Bronchial smooth muscle cell (primary cell): Measurements from ENCODE around the gene ANP32D. TPM values are rescaled to one million over a fixed set of nuclear protein-coding genes. Genes with fewer than 3 reads are reported as not detected.

Experiments used
- total RNA-seq: library from RNA; depleted of rRNA; stranded (reverse); fragments of >200 nt; gene quantifications from 2 replicates; pipeline ENCODE4 v1.2.1, GENCODE V29; 2014

The ANP32D gene
- not detected in 2 replicates for total RNA-seq

GRCh38 chr12:48472259-48472658 lies at the start of gene ANP32D:
Gene ANP32D, plus strand, starts transcription at chr12:48472559. Its CDS starts 106 bp downstream, at chr12:48472665.

GRCh38 chr12:48482198-48482597 lies 9.8 kb downstream of the ANP32D start, which contains the start of gene C12orf54:
Gene C12orf54, plus strand, starts transcription at chr12:48482498. Its CDS starts 799 bp downstream, at chr12:48483297.

Other genes starting within 250 kb of the ANP32D start
- gene ZNF641, start 121.6 kb upstream of the ANP32D start, total RNA-seq, result 4.8 and 5.8 TPM in 2 replicates
- not detected in 2 replicates for gene C12orf54, start 9.9 kb downstream of the ANP32D start, total RNA-seq
- gene OR8S1, start 53.1 kb downstream of the ANP32D start, total RNA-seq, result not detected in 2 replicates
- gene LALBA, start 97.5 kb downstream of the ANP32D start, total RNA-seq, result not detected in 2 replicates
- gene KANSL2, start 209.7 kb downstream of the ANP32D start, total RNA-seq, result 31.8 and 44.7 TPM in 2 replicates
- gene CCNT1, start 244.1 kb downstream of the ANP32D start, total RNA-seq, result 13.4 and 16.1 TPM in 2 replicates